ENCODE results near the gene PER3. TPM values are rescaled to one million over a fixed set of nuclear protein-coding genes. Genes with fewer than 3 reads are reported as not detected.
A peak's percentile ranks its signal among the peaks of the same experiment; 100 is the strongest.

PER3 gene
- total and polyA plus RNA-seq, 4 donors, result 3.4 to 21.1 (median 11.5) TPM

DNA sequence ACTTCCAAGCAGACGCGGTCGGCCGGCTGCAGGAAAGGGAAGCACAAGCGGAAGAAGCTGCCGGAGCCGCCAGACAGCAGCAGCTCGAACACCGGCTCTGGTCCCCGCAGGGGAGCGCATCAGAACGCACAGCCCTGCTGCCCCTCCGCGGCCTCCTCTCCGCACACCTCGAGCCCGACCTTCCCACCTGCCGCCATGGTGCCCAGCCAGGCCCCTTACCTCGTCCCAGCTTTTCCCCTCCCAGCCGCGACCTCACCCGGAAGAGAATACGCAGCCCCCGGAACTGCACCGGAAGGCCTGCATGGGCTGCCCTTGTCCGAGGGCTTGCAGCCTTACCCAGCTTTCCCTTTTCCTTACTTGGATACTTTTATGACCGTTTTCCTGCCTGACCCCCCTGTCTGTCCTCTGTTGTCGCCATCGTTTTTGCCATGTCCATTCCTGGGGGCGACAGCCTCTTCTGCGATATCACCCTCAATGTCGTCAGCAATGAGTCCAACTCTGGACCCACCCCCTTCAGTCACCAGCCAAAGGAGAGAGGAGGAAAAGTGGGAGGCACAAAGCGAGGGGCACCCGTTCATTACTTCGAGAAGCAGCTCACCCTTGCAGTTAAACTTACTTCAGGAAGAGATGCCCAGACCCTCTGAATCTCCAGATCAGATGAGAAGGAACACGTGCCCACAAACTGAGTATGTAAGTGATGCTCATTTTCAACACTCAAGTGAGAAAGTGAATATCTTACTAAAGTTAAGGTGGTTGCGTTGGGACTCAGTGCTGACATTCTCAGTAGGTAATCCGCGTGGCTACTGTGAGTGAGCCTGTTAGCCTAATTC is 43.2 kb downstream of the PER3 start:
- Histone ChIP-seq H3K27ac (ENCODE audit: low read depth in 1 of 2, low read length in 1 of 2) (peak overlapping the region in 1 of 2 donors; percentile 10), H3K4me3 (no peak overlapping the region), H3K9me3 (ENCODE audit: control insufficient read depth in 4 of 4, insufficient read depth in 3 of 4, low read length in 3 of 4) (no peaks in the 10 kb centered on the region), H3K36me3 (ENCODE audit: control insufficient read depth in 4 of 4, insufficient read depth in 4 of 4, low read length in 4 of 4) (peaks cover 0 to 30% (median 14%) of the 10 kb centered on the region in 4 donors), H3K9ac (ENCODE audit: insufficient read depth in 1 of 2, low read length in 2 of 2) (no peak overlapping the region), H3K27me3 (ENCODE audit: control insufficient read depth in 3 of 3, insufficient read depth in 3 of 3, low read length in 2 of 3) (no peaks in the 10 kb centered on the region), H3K4me1 (ENCODE audit: control insufficient read depth in 5 of 5, insufficient read depth in 5 of 5, low read length in 5 of 5) (no peaks in the 10 kb centered on the region)
- WGBS, 2 donors, result 85 to 87% methylated on average over 39 of the region's 39 CpGs
- no peak for TF ChIP-seq CTCF (IDR thresholded peaks at IDR 0.05; ENCODE audit: control extremely low read depth, extremely low read depth)
- DNase-seq, result peak; percentile 7 to 41 (median 13)
- ATAC-seq (ENCODE audit: insufficient read depth, low FRiP score), result no peak

GRCh38 chr1:7831458-7831857 is 47.4 kb downstream of the PER3 start:
- H3K27ac ChIP-seq (ENCODE audit: low read depth in 1 of 2, low read length in 1 of 2), result no peak overlapping the region
- H3K9ac ChIP-seq (ENCODE audit: insufficient read depth in 1 of 2, low read length in 2 of 2), result no peak overlapping the region
- H3K27me3 ChIP-seq (ENCODE audit: control insufficient read depth in 3 of 3, insufficient read depth in 3 of 3, low read length in 2 of 3), result no peaks in the 10 kb centered on the region
- TF ChIP-seq CTCF (IDR thresholded peaks at IDR 0.05; ENCODE audit: control extremely low read depth, extremely low read depth), result no peak
- DNase-seq, result no peak
- H3K4me1 ChIP-seq (ENCODE audit: control insufficient read depth in 5 of 5, insufficient read depth in 5 of 5, low read length in 5 of 5), result no peaks in the 10 kb centered on the region
- H3K4me3 ChIP-seq, result no peak overlapping the region
- H3K9me3 ChIP-seq (ENCODE audit: control insufficient read depth in 4 of 4, insufficient read depth in 3 of 4, low read length in 3 of 4), result no peaks in the 10 kb centered on the region
- ATAC-seq (ENCODE audit: insufficient read depth, low FRiP score), result peak; percentile 19
- WGBS, 2 donors, result 30 to 45% methylated on average over 3 of the region's 3 CpGs
- peaks cover 0 to 22% (median 14%) of the 10 kb centered on the region in 4 donors for H3K36me3 ChIP-seq (ENCODE audit: control insufficient read depth in 4 of 4, insufficient read depth in 4 of 4, low read length in 4 of 4)

DNA sequence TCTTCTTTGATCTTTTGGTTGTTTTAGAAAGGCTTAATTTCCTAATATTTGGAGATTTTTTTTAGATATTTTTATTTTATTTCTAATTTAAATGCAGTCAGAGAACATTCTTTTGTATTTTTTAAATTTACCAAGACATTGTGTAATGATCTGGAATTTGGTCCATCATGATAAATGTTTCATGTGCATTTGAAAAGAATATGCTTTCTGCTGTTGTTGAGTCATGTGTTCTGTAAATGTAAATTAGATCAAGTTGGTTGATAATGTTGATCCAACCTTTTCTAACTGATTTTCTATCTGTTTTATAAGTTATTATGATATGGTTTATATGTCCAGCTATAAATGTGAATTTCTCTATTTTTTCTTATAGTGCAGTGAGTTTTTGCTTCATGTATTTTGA is 48.9 kb downstream of the PER3 start:
- DNase-seq (no peak), ATAC-seq (ENCODE audit: insufficient read depth, low FRiP score) (no peak)
- no peak overlapping the region for H3K9ac ChIP-seq (ENCODE audit: insufficient read depth in 1 of 2, low read length in 2 of 2)
- H3K27me3 ChIP-seq (ENCODE audit: control insufficient read depth in 3 of 3, insufficient read depth in 3 of 3, low read length in 2 of 3), result no peaks in the 10 kb centered on the region
- H3K9me3 ChIP-seq (ENCODE audit: control insufficient read depth in 4 of 4, insufficient read depth in 3 of 4, low read length in 3 of 4), result no peaks in the 10 kb centered on the region
- H3K27ac ChIP-seq (ENCODE audit: low read depth in 1 of 2, low read length in 1 of 2), result no peak overlapping the region
- H3K4me1 ChIP-seq (ENCODE audit: control insufficient read depth in 5 of 5, insufficient read depth in 5 of 5, low read length in 5 of 5), result no peaks in the 10 kb centered on the region
- H3K4me3 ChIP-seq, result no peak overlapping the region
- no peak for TF ChIP-seq CTCF (IDR thresholded peaks at IDR 0.05; ENCODE audit: control extremely low read depth, extremely low read depth)
- peaks cover 5 to 22% (median 16%) of the 10 kb centered on the region in 4 donors for H3K36me3 ChIP-seq (ENCODE audit: control insufficient read depth in 4 of 4, insufficient read depth in 4 of 4, low read length in 4 of 4)
